AML-193 (cell line): ENCODE results near the gene KCND2.
"Not testable (repeated sequence)": the region's sequence is repeated elsewhere in the genome, so short reads cannot be mapped to it uniquely, and the experiment has no call there.

ENCODE experiments used
- DNase-seq, 2 experiments: peaks; one replicate each; lab custom pipeline; 2025; lab: John Stamatoyannopoulos, UW

The KCND2 gene

GRCh38 chr7:120502132-120502531, 229.2 kb downstream of the KCND2 start:
- DNase-seq = no peak

- DNase-seq = no peak
Observed at GRCh38 chr7:120502825-120503224, 229.8 kb downstream of the KCND2 start.

GRCh38 chr7:120504386-120504785, 231.4 kb downstream of the KCND2 start:
- no peak for DNase-seq

GRCh38 chr7:120505770-120506169, 232.8 kb downstream of the KCND2 start:
- no peak for DNase-seq

- no peak for DNase-seq
Observed at GRCh38 chr7:120512701-120513100, 239.7 kb downstream of the KCND2 start.

GRCh38 chr7:120519224-120519623, 246.2 kb downstream of the KCND2 start:
- DNase-seq = no peak

GRCh38 chr7:120521761-120522737, 249.1 kb downstream of the KCND2 start:
- no peak for DNase-seq

GRCh38 chr7:120523985-120524384, 251.0 kb downstream of the KCND2 start:
- DNase-seq = no peak

- DNase-seq = no peak
Observed at GRCh38 chr7:120526902-120527509, 254.0 kb downstream of the KCND2 start.

GRCh38 chr7:120529736-120530135, 256.8 kb downstream of the KCND2 start:
- no peak for DNase-seq

GRCh38 chr7:120538335-120538734, 265.4 kb downstream of the KCND2 start:
- no peak for DNase-seq

GRCh38 chr7:120539321-120539720, 266.3 kb downstream of the KCND2 start:
- no peak for DNase-seq

- no peak for DNase-seq
Observed at GRCh38 chr7:120547605-120548004, 274.6 kb downstream of the KCND2 start.

GRCh38 chr7:120550494-120551048, 277.6 kb downstream of the KCND2 start:
- no peak for DNase-seq

- no peak for DNase-seq
Observed at GRCh38 chr7:120553491-120553890, 280.5 kb downstream of the KCND2 start.

GRCh38 chr7:120554960-120555571, 282.1 kb downstream of the KCND2 start:
- DNase-seq = peak; percentile 29 to 43

GRCh38 chr7:120564145-120564544, 291.2 kb downstream of the KCND2 start:
- DNase-seq = no peak

GRCh38 chr7:120567204-120567603, 294.2 kb downstream of the KCND2 start:
- DNase-seq = no peak

- DNase-seq = not testable (repeated sequence)
Observed at GRCh38 chr7:120578657-120579056, 305.7 kb downstream of the KCND2 start.

- no peak for DNase-seq
Observed at GRCh38 chr7:120582916-120583315, 309.9 kb downstream of the KCND2 start.

GRCh38 chr7:120583899-120584586, 311.1 kb downstream of the KCND2 start:
- DNase-seq = no peak

GRCh38 chr7:120586571-120586970, 313.6 kb downstream of the KCND2 start:
- no peak for DNase-seq
